HG03097 (cell line): ENCODE data around the gene PID1.

ENCODE experiments used
- ATAC-seq: cut with Tn5 transposase; IDR thresholded peaks from one replicate; pipeline ENCODE4 v1.9.1; 2021; ENCODE audit not compliant: unreplicated experiment, low FRiP score

The PID1 gene

DNA sequence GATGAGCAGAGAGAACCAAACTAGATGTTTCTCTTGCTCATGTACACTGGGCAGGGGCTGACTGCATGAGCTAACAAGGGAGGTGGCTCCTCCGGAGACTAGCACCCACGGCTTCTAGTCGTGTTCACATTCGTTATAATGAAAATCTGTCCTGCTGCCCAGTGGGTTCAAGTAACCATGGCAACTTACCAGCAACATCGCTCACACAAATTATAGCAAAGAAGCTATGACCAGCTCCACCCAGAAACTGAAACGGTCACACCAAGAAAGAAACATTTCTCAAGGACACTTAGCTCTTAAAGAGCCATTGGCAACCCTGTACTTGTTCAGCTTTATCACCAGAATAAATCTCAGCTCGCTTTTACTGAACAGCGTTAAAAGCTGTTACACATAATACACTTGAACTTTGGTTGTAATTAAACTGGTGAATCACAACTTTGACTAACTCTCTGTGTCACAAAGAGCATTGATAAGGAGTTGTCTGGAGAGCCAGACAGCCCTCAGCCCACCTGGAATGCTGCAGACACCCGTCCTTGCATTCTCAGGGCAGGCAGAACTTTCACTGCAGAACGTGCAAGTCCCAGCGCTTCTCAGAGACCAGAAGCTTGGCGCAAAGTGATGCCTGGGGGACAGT lies 141.2 kb downstream of the PID1 start:
- no peak for ATAC-seq

- ATAC-seq, result no peak
These were observed 143.6 kb downstream of the PID1 start for GRCh38 chr2:229127471-229127870.

DNA sequence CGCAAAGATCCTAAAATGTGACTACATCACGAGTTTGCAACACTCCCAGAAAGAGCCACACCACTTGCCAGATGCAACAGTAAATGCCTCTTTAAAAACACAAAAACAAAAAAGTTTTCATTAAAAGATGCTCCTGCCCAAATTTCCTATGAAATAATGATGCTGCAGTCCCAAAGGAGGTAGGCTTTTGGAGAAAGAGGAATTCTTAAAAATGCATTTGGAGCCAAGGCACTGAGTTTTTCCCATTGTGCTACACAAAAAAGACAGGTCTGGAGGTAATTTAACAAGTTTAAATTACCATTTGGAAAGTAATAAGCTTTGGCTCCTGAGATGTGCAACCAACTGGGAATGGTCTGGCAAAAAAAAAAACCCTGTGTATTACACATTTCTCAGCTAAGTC lies 145.0 kb downstream of the PID1 start:
- no peak for ATAC-seq

DNA sequence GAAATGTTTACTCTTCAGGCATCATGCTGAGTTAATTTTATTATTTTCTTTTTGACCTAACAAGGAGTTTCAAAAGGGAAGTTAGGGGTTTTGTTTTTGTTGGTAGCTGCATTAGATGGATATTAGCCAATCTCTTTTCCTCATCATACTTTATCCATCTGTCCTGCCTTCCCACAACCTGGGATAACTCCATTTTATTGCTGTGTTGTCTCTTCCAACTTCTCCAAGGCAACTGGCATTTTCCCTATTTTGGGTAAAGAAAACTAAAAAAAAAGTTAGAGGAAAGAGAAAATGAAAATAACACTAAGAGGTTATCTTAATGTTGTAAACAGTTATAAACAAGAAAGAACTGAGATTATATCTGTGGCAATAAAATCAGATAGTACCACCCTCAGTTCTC lies 147.0 kb downstream of the PID1 start:
- ATAC-seq, result no peak

GRCh38 chr2:229118927-229119326 lies 152.2 kb downstream of the PID1 start:
- ATAC-seq, result no peak

DNA sequence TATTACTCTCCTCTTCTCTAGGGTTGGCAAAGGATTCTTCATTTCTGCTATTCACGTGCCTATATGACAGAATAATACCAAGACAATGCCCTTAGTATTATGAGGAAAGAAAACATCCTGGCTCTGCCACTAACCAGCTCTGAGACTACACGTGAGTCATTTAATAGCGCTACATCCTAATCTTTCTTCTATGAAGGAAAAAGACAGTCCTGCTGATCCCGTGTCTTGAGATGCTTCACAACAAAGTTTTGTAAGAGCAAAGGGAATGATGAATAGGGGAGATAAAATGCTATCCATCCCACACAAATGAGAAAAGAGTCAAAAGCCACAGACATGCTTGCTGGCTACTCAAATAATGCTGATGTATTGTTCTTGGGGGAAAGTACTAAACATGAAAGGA lies 152.8 kb downstream of the PID1 start:
- ATAC-seq, result no peak

DNA sequence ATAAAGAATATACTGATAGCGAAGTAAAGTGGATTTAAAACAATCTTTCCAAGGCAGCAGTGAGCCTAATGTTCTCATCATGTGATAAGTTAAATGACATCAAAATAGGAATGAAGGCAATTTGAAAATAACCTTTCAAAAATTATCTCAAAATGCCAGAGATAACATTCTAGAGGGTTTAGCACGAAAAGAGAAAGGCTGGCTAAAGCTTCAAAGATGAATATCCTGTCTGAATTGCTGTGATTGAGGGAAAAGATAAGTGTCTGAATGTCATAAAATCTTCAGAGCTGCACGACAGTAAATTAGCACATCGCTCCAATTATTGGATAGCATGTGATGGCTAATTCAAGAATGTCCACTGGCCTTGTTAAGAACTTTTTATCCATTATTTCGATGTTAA lies 159.3 kb downstream of the PID1 start:
- ATAC-seq, result no peak

DNA sequence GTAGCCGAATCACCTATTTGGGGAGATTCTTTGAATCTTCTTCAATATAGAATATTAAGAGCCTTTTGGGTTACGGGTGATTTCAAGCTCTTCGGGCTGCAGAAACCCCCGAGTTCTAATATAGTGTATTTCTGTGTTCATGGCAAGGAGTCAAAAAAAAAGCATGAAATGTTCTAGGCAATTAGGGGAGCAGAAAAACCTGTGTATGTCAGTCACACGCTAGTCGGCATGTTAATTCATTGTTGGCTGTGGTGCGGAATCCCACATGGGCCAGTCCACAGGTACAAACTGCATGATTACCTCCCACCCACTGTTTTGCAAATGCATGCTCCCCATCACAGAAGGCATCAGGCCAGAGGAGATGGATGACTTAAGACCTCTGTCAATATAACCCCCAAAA lies 161.9 kb downstream of the PID1 start:
- ATAC-seq, result no peak

- ATAC-seq, result no peak
These were observed 163.5 kb downstream of the PID1 start for GRCh38 chr2:229107601-229108000.

DNA sequence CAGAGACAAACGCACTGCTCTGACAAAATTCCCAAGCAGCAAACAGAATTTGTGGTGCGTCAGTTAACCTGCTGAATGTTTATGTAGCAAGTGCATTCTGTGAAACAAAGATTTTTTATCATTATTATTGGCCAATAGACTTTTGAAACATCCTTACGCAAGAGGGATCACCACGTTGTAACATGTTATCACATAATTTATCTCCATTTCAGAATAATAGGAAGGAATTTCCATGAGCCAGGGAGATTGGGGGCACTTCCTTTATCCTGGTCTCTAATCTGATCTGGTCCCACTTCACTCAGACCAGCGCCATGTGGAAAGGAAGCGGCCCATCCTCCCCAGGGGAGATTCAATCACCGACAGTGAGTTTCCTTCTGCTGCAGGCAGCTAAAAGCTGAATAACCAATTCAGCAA lies 166.1 kb downstream of the PID1 start:
- ATAC-seq, result no peak

DNA sequence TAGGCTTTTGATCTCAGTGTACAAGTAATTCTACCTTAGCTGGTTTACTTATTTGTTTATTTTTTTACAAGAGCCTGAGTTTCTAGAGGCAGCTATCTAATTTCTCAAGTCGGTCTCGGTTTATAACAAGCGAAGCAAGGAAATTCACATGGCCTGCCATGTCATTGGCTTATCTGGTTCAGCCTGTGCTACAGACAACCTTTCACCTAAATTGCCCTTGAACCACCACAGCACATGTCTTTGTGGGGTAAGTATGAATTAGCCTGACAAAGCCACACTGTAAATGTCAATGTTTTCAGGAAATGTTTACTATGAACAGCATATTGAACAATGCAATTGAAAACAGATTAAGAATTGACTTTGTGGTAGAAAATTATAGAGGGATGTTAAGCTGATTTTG lies 167.1 kb downstream of the PID1 start:
- no peak for ATAC-seq

DNA sequence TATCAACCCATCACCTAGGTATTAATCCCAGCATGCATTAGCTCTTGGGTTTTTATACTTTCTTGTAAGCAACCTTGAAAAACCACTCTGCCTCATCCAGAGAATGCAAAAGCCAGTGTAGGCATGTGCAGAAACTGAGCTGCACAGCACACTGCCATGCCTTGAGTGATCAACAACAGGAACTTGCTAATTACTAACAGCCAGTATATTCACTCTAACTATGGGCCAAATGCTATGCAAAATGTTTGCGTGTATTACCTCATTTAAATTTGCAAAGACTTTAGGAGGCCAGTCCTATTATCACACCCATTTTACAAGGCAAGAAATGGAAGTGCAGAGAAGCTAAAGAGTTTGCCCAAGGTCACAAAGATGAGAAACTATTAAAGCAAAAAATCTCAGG lies 169.8 kb downstream of the PID1 start:
- ATAC-seq, result no peak

- ATAC-seq, result no peak
These were observed 171.9 kb downstream of the PID1 start for GRCh38 chr2:229099231-229099630.

GRCh38 chr2:229098801-229099200 lies 172.3 kb downstream of the PID1 start:
- no peak for ATAC-seq

DNA sequence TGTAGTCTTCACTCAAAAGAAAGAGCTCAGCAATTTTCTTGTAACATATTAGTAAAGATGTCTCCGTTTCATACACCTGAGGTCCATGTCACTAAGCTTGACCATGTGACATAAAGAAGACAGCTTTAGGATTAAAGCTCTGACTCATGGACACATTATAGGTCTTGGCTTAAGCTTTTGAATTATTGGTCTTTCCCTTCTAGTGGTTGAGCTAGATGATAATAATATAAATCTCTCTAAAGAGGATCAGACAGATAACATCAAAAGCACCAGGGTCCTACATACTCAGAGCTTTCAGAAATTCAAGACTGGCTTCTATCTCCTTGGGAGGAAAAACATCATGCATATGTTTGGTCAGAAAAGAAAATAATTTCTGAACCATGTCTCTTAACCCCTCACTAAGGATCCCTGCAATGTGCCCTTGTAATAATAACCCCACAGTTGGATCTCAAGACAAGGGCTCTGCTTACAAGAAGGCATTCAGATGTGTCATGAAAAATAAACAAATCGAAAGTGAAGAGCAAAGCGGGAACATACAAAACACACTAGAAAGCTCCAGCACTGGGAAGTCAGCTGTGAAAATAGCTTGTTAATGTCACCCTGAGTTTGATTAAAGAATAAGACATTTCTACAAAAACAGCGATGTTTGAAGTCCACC lies 174.5 kb downstream of the PID1 start:
- no peak for ATAC-seq

DNA sequence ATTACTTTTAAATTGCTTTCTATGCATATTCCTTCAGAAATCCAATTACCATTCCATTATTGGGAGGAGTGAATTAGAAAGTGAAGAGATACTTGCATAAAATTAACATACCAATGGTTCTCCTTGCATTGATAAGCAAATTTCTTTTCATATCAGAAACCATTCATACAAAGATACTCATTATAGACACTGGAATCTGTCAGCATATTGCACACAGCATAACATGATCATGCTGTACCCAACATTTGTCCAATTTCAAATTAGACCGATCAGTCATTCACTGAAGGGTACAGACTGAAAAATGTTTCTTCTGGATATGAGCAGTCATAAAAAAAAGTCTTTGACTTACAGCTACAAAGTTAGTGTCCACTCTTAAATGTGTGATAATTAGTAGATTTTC lies 175.6 kb downstream of the PID1 start:
- no peak for ATAC-seq

GRCh38 chr2:229090225-229090624 lies 180.9 kb downstream of the PID1 start:
- ATAC-seq, result no peak

DNA sequence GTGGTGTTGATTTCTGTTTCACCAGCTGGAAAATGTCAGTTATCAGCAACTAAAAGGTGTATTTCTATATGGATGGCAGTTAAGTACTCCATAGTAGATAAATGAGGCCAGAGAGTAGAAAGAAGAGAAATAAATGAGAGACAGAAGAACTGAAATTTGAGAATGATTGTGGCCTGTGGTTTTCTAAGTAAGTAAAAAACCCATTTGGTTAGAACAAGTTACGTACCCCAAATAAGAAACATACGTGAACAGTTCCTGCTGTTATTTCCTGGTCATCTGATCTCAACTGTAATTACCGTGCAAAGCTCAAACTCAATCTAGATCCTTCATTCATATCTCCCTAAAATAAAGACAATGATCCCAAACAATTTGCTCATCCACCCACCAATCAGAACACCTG lies 181.3 kb downstream of the PID1 start:
- no peak for ATAC-seq

DNA sequence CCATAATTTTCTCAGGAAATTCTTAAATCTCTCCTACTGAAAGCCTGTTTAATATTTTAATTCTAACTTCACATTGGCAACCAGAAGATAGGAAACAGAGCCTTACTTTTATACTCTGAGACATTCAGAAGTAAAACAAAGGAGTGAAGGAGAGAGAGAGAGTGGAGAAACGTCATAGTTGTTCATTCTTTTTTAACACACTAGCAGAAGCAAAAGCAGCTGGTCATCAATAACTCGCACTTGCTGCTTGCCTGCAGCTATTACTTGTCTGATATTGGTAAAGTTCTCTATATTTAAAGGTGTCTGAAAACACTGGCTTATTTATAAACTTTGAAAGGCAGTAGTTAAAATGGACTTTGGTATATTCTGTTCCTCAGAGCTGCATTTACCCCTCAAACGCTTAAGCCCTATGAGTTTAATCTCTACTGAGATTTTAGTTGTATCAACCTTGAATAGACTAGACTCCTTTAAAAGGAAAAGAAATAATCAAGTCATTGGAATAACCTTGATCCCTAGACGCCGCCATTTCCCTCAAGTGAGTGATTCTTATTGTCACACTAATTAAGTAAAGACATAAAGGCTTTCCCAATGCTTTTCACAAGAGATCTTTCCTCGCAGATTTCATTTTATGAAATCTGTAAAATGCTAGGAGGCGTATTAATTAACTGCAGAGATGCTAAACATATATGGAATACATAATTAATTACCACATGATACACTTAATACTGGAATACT lies 182.0 kb downstream of the PID1 start:
- no peak for ATAC-seq

DNA sequence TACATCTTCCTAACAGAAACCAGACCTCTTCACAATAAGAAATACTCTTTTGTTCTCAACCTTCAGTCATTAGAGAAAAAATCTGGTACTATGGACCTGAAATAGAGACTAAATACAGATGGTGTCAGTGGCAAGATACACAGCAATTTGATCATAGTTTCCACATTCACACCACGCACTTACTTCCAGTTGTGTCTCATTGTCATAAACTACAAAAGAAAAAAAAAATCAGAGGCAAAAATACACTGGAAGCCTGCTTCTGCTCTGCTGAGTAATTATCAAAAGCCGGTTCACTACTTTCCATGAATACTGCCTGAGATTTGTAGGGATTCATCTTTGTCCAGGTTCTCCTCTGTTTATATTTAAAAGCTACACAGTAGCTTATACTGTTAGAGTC lies 182.6 kb downstream of the PID1 start:
- ATAC-seq, result no peak

GRCh38 chr2:229087843-229088516 lies 183.1 kb downstream of the PID1 start:
- no peak for ATAC-seq
